ENCODE data around the gene IRF7. TPM values are rescaled to one million over a fixed set of nuclear protein-coding genes. Genes with fewer than 3 reads are reported as not detected.
A peak's percentile ranks its signal among the peaks of the same experiment; 100 is the strongest.

IRF7 gene
- total and polyA plus RNA-seq, 4 experiments from 2014 or later, result 20.8 to 76.6 (median 52.5) TPM

- no peaks in the 10 kb centered on the region for H3K9me3 ChIP-seq (ENCODE audit: control insufficient read depth in 1 of 2, low read length in 2 of 2)
- H3K9me3 Mint-ChIP-seq, result peaks cover 0 to 2% (median 0%) of the 10 kb centered on the region in 8 donors
- H3K27ac ChIP-seq (ENCODE audit: low read depth, low read length), result no peak overlapping the region
- H3K4me1 ChIP-seq (ENCODE audit: insufficient read depth, low read length), result no peaks in the 10 kb centered on the region
- H3K4me1 Mint-ChIP-seq, result peaks cover 0 to 22% (median 1%) of the 10 kb centered on the region in 4 donors
- no peak overlapping the region for H3K27ac Mint-ChIP-seq
- POLR2A ChIA-PET (ENCODE audit: partially characterized antibody), result no interaction called here
- no peaks in the 10 kb centered on the region for H3K36me3 ChIP-seq (ENCODE audit: insufficient read depth, low read length)
- H3K36me3 Mint-ChIP-seq, result no peaks in the 10 kb centered on the region
- H3K4me3 Mint-ChIP-seq, result peak overlapping the region in 3 of 8 donors; percentile 20 to 46 (median 26)
- no peak overlapping the region for H3K4me3 ChIP-seq (ENCODE audit: low read length in 2 of 2)
- peaks cover 16% of the 10 kb centered on the region for H3K27me3 ChIP-seq (ENCODE audit: insufficient read depth, low read length)
- intact Hi-C loops (cut with micrococcal nuclease), result no loop called here
- CTCF ChIA-PET (ENCODE audit: partially characterized antibody), result no interaction called here
- DNase-seq, result no peak
- peaks cover 11 to 14% of the 10 kb centered on the region in 2 donors for H3K27me3 Mint-ChIP-seq
These were observed 20.3 kb upstream of the IRF7 start for GRCh38 chr11:635945-636510.

GRCh38 chr11:630871-631270, 15.1 kb upstream of the IRF7 start:
- Mint-ChIP-seq H3K4me3 (no peak overlapping the region), H3K9me3 (peaks cover 0 to 6% (median 0%) of the 10 kb centered on the region in 8 donors), H3K27ac (no peak overlapping the region), H3K36me3 (peaks cover 0 to 4% of the 10 kb centered on the region in 2 donors), H3K27me3 (peaks cover 14 to 15% of the 10 kb centered on the region in 2 donors), H3K4me1 (peaks cover 14 to 23% (median 17%) of the 10 kb centered on the region in 4 donors)
- H3K27ac ChIP-seq (ENCODE audit: low read depth, low read length), result no peak overlapping the region
- DNase-seq, result no peak
- H3K36me3 ChIP-seq (ENCODE audit: insufficient read depth, low read length), result no peaks in the 10 kb centered on the region
- CTCF ChIA-PET (ENCODE audit: partially characterized antibody), result no interaction called here
- H3K9me3 ChIP-seq (ENCODE audit: control insufficient read depth in 1 of 2, low read length in 2 of 2), result no peaks in the 10 kb centered on the region
- H3K27me3 ChIP-seq (ENCODE audit: insufficient read depth, low read length), result peaks cover 1% of the 10 kb centered on the region
- H3K4me1 ChIP-seq (ENCODE audit: insufficient read depth, low read length), result peaks cover 15% of the 10 kb centered on the region
- H3K4me3 ChIP-seq (ENCODE audit: low read length in 2 of 2), result no peak overlapping the region
- POLR2A ChIA-PET (ENCODE audit: partially characterized antibody), result no interaction called here
- intact Hi-C loops (cut with micrococcal nuclease), result no loop called here

- peaks cover 15% of the 10 kb centered on the region for H3K4me1 ChIP-seq (ENCODE audit: insufficient read depth, low read length)
- no peaks in the 10 kb centered on the region for H3K36me3 ChIP-seq (ENCODE audit: insufficient read depth, low read length)
- intact Hi-C loops (cut with micrococcal nuclease), result loop anchor here (1.0 kb wide), 1 partner anchor 74 kb away; no protein-coding TSS in a partner anchor
- peak in 1 of 5 donors; percentile 39 for DNase-seq
- Mint-ChIP-seq H3K4me3 (peak overlapping the region; percentile 14 to 71 (median 50)), H3K4me1 (peaks cover 14 to 23% (median 17%) of the 10 kb centered on the region in 4 donors), H3K9me3 (peaks cover 0 to 4% (median 0%) of the 10 kb centered on the region in 8 donors), H3K36me3 (peaks cover 0 to 4% of the 10 kb centered on the region in 2 donors), H3K27ac (peak overlapping the region in 1 of 7 donors; percentile 72), H3K27me3 (peaks cover 12 to 14% of the 10 kb centered on the region in 2 donors)
- H3K27ac ChIP-seq (ENCODE audit: low read depth, low read length), result no peak overlapping the region
- POLR2A ChIA-PET (ENCODE audit: partially characterized antibody), result no interaction called here
- no peak overlapping the region for H3K4me3 ChIP-seq (ENCODE audit: low read length in 2 of 2)
- CTCF ChIA-PET (ENCODE audit: partially characterized antibody), result interaction anchor here (0.5 to 1.6 kb wide), 2 partner anchors 75 to 125 kb away, joined by 3 to 7 read pairs; no protein-coding TSS in a partner anchor
- H3K9me3 ChIP-seq (ENCODE audit: control insufficient read depth in 1 of 2, low read length in 2 of 2), result no peaks in the 10 kb centered on the region
- no peaks in the 10 kb centered on the region for H3K27me3 ChIP-seq (ENCODE audit: insufficient read depth, low read length)
These were observed 13.5 kb upstream of the IRF7 start for GRCh38 chr11:629237-629583.

- Mint-ChIP-seq H3K9me3 (peaks cover 0 to 4% (median 0%) of the 10 kb centered on the region in 8 donors), H3K27ac (peak overlapping the region in 2 of 7 donors; percentile 59 to 72), H3K27me3 (peaks cover 12 to 19% of the 10 kb centered on the region in 2 donors), H3K4me1 (peaks cover 14 to 23% (median 17%) of the 10 kb centered on the region in 4 donors), H3K4me3 (peak overlapping the region in 7 of 8 donors; percentile 20 to 71 (median 59)), H3K36me3 (peaks cover 0 to 6% of the 10 kb centered on the region in 2 donors)
- ChIA-PET POLR2A (ENCODE audit: partially characterized antibody) (interaction anchor here (0.7 kb wide), 1 partner anchor 12 kb away, joined by 4 read pairs; the partner anchor contains the start of gene IRF7), CTCF (ENCODE audit: partially characterized antibody) (no interaction called here)
- Histone ChIP-seq H3K36me3 (ENCODE audit: insufficient read depth, low read length) (no peaks in the 10 kb centered on the region), H3K4me3 (ENCODE audit: low read length in 2 of 2) (no peak overlapping the region), H3K27ac (ENCODE audit: low read depth, low read length) (no peak overlapping the region), H3K9me3 (ENCODE audit: control insufficient read depth in 1 of 2, low read length in 2 of 2) (no peaks in the 10 kb centered on the region), H3K4me1 (ENCODE audit: insufficient read depth, low read length) (peaks cover 15% of the 10 kb centered on the region), H3K27me3 (ENCODE audit: insufficient read depth, low read length) (no peaks in the 10 kb centered on the region)
- DNase-seq, result peak in 1 of 5 donors; percentile 13
- intact Hi-C loops (cut with micrococcal nuclease), result no loop called here
These were observed 12.3 kb upstream of the IRF7 start for GRCh38 chr11:628056-628455.

- POLR2A ChIA-PET (ENCODE audit: partially characterized antibody), result interaction anchor here (0.7 kb wide), 1 partner anchor 11 kb away, joined by 4 read pairs; the partner anchor contains the start of gene IRF7
- H3K36me3 ChIP-seq (ENCODE audit: insufficient read depth, low read length), result no peaks in the 10 kb centered on the region
- DNase-seq, result no peak
- H3K4me1 Mint-ChIP-seq, result peaks cover 14 to 23% (median 17%) of the 10 kb centered on the region in 4 donors
- H3K27me3 Mint-ChIP-seq, result peaks cover 12 to 19% of the 10 kb centered on the region in 2 donors
- no peaks in the 10 kb centered on the region for H3K9me3 ChIP-seq (ENCODE audit: control insufficient read depth in 1 of 2, low read length in 2 of 2)
- H3K27me3 ChIP-seq (ENCODE audit: insufficient read depth, low read length), result no peaks in the 10 kb centered on the region
- H3K4me3 ChIP-seq (ENCODE audit: low read length in 2 of 2), result no peak overlapping the region
- intact Hi-C loops (cut with micrococcal nuclease), result no loop called here
- H3K27ac ChIP-seq (ENCODE audit: low read depth, low read length), result no peak overlapping the region
- H3K4me3 Mint-ChIP-seq, result no peak overlapping the region
- CTCF ChIA-PET (ENCODE audit: partially characterized antibody), result no interaction called here
- H3K27ac Mint-ChIP-seq, result no peak overlapping the region
- H3K36me3 Mint-ChIP-seq, result peaks cover 0 to 6% of the 10 kb centered on the region in 2 donors
- peaks cover 15% of the 10 kb centered on the region for H3K4me1 ChIP-seq (ENCODE audit: insufficient read depth, low read length)
- H3K9me3 Mint-ChIP-seq, result peaks cover 0 to 4% (median 0%) of the 10 kb centered on the region in 8 donors
These were observed 11.5 kb upstream of the IRF7 start for GRCh38 chr11:627308-627576.

GRCh38 chr11:626475-627307, 10.9 kb upstream of the IRF7 start, which contains the start of gene SCT:
Gene SCT (minus strand): TSS chr11:627181. CDS start chr11:627143, 38 bp downstream.
- Histone ChIP-seq H3K27me3 (ENCODE audit: insufficient read depth, low read length) (no peaks in the 10 kb centered on the region), H3K4me1 (ENCODE audit: insufficient read depth, low read length) (peaks cover 15% of the 10 kb centered on the region), H3K9me3 (ENCODE audit: control insufficient read depth in 1 of 2, low read length in 2 of 2) (no peaks in the 10 kb centered on the region), H3K4me3 (ENCODE audit: low read length in 2 of 2) (no peak within 1 kb of the TSS), H3K36me3 (ENCODE audit: insufficient read depth, low read length) (no peaks in the 10 kb centered on the region), H3K27ac (ENCODE audit: low read depth, low read length) (no peak within 1 kb of the TSS)
- Mint-ChIP-seq H3K27ac (peak within 1 kb of the TSS in 1 of 7 donors; percentile 72), H3K9me3 (peaks cover 0 to 4% (median 0%) of the 10 kb centered on the region in 8 donors), H3K4me1 (peaks cover 14 to 23% (median 17%) of the 10 kb centered on the region in 4 donors), H3K36me3 (peaks cover 0 to 6% of the 10 kb centered on the region in 2 donors), H3K4me3 (peak within 1 kb of the TSS in 3 of 8 donors; percentile 20 to 46 (median 22)), H3K27me3 (peaks cover 12 to 19% of the 10 kb centered on the region in 2 donors)
- ChIA-PET CTCF (ENCODE audit: partially characterized antibody) (no interaction called here), POLR2A (ENCODE audit: partially characterized antibody) (interaction anchor here (1.1 kb wide), 1 partner anchor 11 kb away, joined by 4 read pairs; the partner anchor contains the start of gene IRF7)
- DNase-seq, result peak in 1 of 5 donors; percentile 38
- intact Hi-C loops (cut with micrococcal nuclease), result no loop called here
